WTC11 (cell line): ENCODE results near the gene STK16. TPM values are rescaled to one million over a fixed set of nuclear protein-coding genes. Genes with fewer than 3 reads are reported as not detected.

ENCODE experiments used
- ATAC-seq: fragments of 200-7000 bp; cut with Tn5 transposase; 2 replicates; pipeline ENCODE4 v1.10.0; 2021; ENCODE audit warnings: mild to moderate bottlenecking, moderate library complexity
- CTCF ChIA-PET: fragments of 300-600 bp; sonication (Branson Sonifier 250); formaldehyde crosslinking; loops from one replicate; lab custom pipeline; 2021; ENCODE audit warnings: antibody characterized with exemption; lab: Charles Lee
- POLR2A ChIA-PET: fragments of 350-600 bp; sonication (Branson Sonifier 250); formaldehyde crosslinking; loops from one replicate; lab custom pipeline; 2021; ENCODE audit warnings: antibody characterized with exemption; lab: Charles Lee
- DNase-seq: peaks from one replicate; pipeline ENCODE4 v3.0.0; 2021; ENCODE audit warnings: low spot score
- H3K27ac Mint-ChIP-seq: 2 replicates; pipeline ENCODE4 v1.8.0; 2021; ENCODE audit warnings: mixed read lengths
- H3K27me3 Mint-ChIP-seq: 2 replicates; pipeline ENCODE4 v1.8.0; 2021; ENCODE audit warnings: low read depth, mild to moderate bottlenecking, moderate library complexity, mixed read lengths
- H3K36me3 Mint-ChIP-seq: 2 replicates; pipeline ENCODE4 v1.8.0; 2021; ENCODE audit warnings: mixed read lengths
- H3K4me1 Mint-ChIP-seq: 2 replicates; pipeline ENCODE4 v1.8.0; 2022; ENCODE audit warnings: mixed read lengths
- H3K4me3 Mint-ChIP-seq: 2 replicates; pipeline ENCODE4 v1.8.0; 2021; ENCODE audit warnings: mild to moderate bottlenecking, moderate library complexity, mixed read lengths
- H3K9me3 Mint-ChIP-seq: 2 replicates; pipeline ENCODE4 v1.8.0; 2021; ENCODE audit warnings: mixed read lengths
- CBFB ChIP-seq: sonication (generic); formaldehyde crosslinking; IDR thresholded peaks from 2 replicates; pipeline ENCODE4 v1.8.1; 2022; ENCODE audit warnings: mild to moderate bottlenecking, low read depth, missing genetic modification reagents
- EMX1 ChIP-seq: fragments of 250-450 bp; sonication (Bioruptor Pico); IDR thresholded peaks from 2 replicates; pipeline ENCODE4 v1.8.0; 2021; ENCODE audit warnings: mild to moderate bottlenecking
- FOXK1 ChIP-seq: sonication (generic); formaldehyde crosslinking; IDR thresholded peaks from 2 replicates; pipeline ENCODE4 v1.8.0; 2022; ENCODE audit warnings: mild to moderate bottlenecking, moderate library complexity, missing genetic modification reagents
- HMGA2 ChIP-seq: fragments of 250-450 bp; sonication (Bioruptor Pico); IDR thresholded peaks from 2 replicates; pipeline ENCODE4 v1.4.0; 2021; ENCODE audit warnings: mild to moderate bottlenecking, moderate library complexity
- IRF2 ChIP-seq: sonication (generic); formaldehyde crosslinking; IDR thresholded peaks from 2 replicates; pipeline ENCODE4 v1.8.0; 2022; ENCODE audit warnings: low read depth, missing genetic modification reagents, borderline replicate concordance
- KAT7 ChIP-seq: sonication (generic); formaldehyde crosslinking; IDR thresholded peaks from 2 replicates; pipeline ENCODE4 v1.8.1; 2023; ENCODE audit warnings: missing genetic modification reagents, mild to moderate bottlenecking, borderline replicate concordance
- MYBL2 ChIP-seq: sonication (generic); formaldehyde crosslinking; IDR thresholded peaks from 2 replicates; pipeline ENCODE4 v1.8.1; 2023; ENCODE audit warnings: mild to moderate bottlenecking, moderate library complexity, missing genetic modification reagents
- OVOL2 ChIP-seq: fragments of 250-450 bp; sonication (Bioruptor Pico); IDR thresholded peaks from 2 replicates; pipeline ENCODE4 v1.9.0; 2021; ENCODE audit warnings: mild to moderate bottlenecking, borderline replicate concordance
- PRRX2 ChIP-seq: fragments of 250-450 bp; sonication (Bioruptor Pico); IDR thresholded peaks from 2 replicates; pipeline ENCODE4 v1.8.0; 2021; ENCODE audit warnings: mild to moderate bottlenecking
- RELA ChIP-seq: sonication (generic); formaldehyde crosslinking; IDR thresholded peaks from 2 replicates; pipeline ENCODE4 v1.8.1; 2022; ENCODE audit warnings: missing genetic modification reagents, mild to moderate bottlenecking, borderline replicate concordance
- RORB ChIP-seq: fragments of 250-450 bp; sonication (Bioruptor Pico); IDR thresholded peaks from 2 replicates; pipeline ENCODE4 v1.9.0; 2021; ENCODE audit warnings: mild to moderate bottlenecking
- SMAD3 ChIP-seq: sonication (generic); formaldehyde crosslinking; IDR thresholded peaks from 2 replicates; pipeline ENCODE4 v1.8.0; 2022; ENCODE audit warnings: missing genetic modification reagents, mild to moderate bottlenecking, borderline replicate concordance
- ZNF671 ChIP-seq: fragments of 250-450 bp; sonication (Bioruptor Pico); IDR thresholded peaks from 2 replicates; pipeline ENCODE4 v1.8.0; 2021; ENCODE audit warnings: mild to moderate bottlenecking
- total RNA-seq: library from RNA; stranded (reverse); gene quantifications from 3 replicates; pipeline ENCODE4 v1.2.3, GENCODE V29; 2021
- TF ChIP-seq, protein P1 (sequence below): sonication (generic); formaldehyde crosslinking; IDR thresholded peaks from 2 replicates; pipeline ENCODE4 v1.8.1; 2022; ENCODE audit warnings: missing genetic modification reagents, borderline replicate concordance
- TF ChIP-seq, protein P2 (sequence below): fragments of 200-600 bp; IDR thresholded peaks from 2 replicates; pipeline ENCODE4 v1.8.0; 2022; ENCODE audit warnings: antibody characterized with exemption
- TF ChIP-seq, protein P3 (sequence below): sonication (generic); formaldehyde crosslinking; IDR thresholded peaks from 2 replicates; pipeline ENCODE4 v1.8.1; 2022; ENCODE audit warnings: low read depth, missing genetic modification reagents, borderline replicate concordance
- TF ChIP-seq, protein P4 (sequence below): sonication (generic); formaldehyde crosslinking; IDR thresholded peaks from 2 replicates; pipeline ENCODE4 v1.8.0; 2022; ENCODE audit warnings: mild to moderate bottlenecking, missing genetic modification reagents
- TF ChIP-seq, protein P5 (sequence below): fragments of 250-450 bp; sonication (Bioruptor Pico); IDR thresholded peaks from 2 replicates; pipeline ENCODE4 v1.9.0; 2021; ENCODE audit warnings: mild to moderate bottlenecking
- TF ChIP-seq, protein P6 (sequence below): sonication (generic); formaldehyde crosslinking; IDR thresholded peaks from 2 replicates; pipeline ENCODE4 v1.8.1; 2022; ENCODE audit warnings: low read depth, mild to moderate bottlenecking, moderate library complexity, missing genetic modification reagents, borderline replicate concordance
- TF ChIP-seq, protein P7 (sequence below): fragments of 250-450 bp; sonication (Bioruptor Pico); conservative IDR thresholded peaks from 2 replicates; pipeline ENCODE4 v1.9.0; 2021; ENCODE audit warnings: mild to moderate bottlenecking

The STK16 gene
- total RNA-seq, 1 experiment from 2014 or later, result 27.5 TPM

DNA sequence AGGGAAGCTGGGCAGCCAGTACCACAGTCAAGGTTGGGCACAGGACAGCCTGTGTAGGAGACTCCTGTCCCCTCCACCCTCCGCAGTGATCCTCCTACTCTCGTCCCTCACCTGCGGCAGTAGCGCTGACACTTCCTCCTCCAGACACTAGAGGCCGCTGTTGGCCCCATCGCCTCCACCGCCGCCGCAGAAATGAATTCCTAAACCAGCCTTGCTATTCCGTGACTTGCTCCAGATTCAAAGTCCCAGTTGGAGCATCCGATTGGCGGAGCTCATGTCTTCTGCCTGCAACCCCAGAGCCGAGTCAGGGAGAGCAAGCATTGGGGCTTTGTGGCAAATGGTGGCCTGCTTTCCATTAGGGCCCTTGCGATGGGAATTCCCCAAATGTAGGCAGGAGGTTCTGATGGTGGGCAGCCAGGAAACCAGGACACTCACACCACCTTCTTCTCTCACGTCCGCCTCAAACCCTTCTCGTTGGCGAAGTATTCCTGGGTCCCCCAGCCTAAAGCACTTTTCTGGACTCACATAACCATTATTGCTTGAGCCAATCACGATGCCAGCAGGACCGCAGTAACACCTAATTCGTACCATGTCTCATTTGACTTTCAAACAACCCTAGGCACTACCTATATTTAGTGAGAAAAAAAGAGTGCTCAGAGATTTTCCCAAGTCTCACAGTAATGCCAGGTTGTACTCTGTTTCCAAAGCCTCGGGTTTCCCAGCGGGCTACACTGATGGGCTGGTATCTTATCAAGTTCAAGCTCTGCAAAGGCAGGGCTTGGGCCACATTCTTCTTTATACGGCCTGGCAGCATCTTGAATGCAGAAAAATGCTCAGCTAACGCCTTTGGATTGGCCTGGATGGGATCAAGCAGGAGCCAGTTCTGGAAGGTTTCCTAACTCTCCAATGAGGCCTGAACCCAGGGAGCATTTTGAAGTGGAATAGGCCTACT is 32.7 kb downstream of the STK16 start:
- CTCF ChIA-PET, result interaction anchor here (0.6 to 6.5 kb wide), 37 partner anchors 8 to 298 kb away, joined by 3 to 158 read pairs (median 4); partner anchors contain the start of genes ABCB6, ANKZF1, ATG9A and DNPEP
- H3K4me1 Mint-ChIP-seq, result peaks cover 32% of the 10 kb centered on the region
- POLR2A ChIA-PET, result interaction anchor here (0.6 to 3.0 kb wide), 11 partner anchors 17 to 379 kb away, joined by 3 to 21 read pairs (median 4); partner anchors contain the start of genes ABCB6, ANKZF1, ATG9A and GLB1L
- H3K27me3 Mint-ChIP-seq, result peaks cover 9% of the 10 kb centered on the region
- H3K27ac Mint-ChIP-seq, result peak overlapping the region; percentile 96
- no peaks in the 10 kb centered on the region for H3K9me3 Mint-ChIP-seq
- H3K4me3 Mint-ChIP-seq, result peak overlapping the region; percentile 70
- peaks cover 3% of the 10 kb centered on the region; the same call in 1 of the 2 replicates for H3K36me3 Mint-ChIP-seq
- ATAC-seq (peak; percentile 72), DNase-seq (peak; percentile 87)
- TF ChIP-seq MYBL2 (CRISPR knock-in tag) (no peak), PRRX2 (CRISPR knock-in tag) (no peak), IRF2 (CRISPR knock-in tag) (no peak), CBFB (CRISPR knock-in tag) (no peak)
- TF ChIP-seq, protein P1, sequence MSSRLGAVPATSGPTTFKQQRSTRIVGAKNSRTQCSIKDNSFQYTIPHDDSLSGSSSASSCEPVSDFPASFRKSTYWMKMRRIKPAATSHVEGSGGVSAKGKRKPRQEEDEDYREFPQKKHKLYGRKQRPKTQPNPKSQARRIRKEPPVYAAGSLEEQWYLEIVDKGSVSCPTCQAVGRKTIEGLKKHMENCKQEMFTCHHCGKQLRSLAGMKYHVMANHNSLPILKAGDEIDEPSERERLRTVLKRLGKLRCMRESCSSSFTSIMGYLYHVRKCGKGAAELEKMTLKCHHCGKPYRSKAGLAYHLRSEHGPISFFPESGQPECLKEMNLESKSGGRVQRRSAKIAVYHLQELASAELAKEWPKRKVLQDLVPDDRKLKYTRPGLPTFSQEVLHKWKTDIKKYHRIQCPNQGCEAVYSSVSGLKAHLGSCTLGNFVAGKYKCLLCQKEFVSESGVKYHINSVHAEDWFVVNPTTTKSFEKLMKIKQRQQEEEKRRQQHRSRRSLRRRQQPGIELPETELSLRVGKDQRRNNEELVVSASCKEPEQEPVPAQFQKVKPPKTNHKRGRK (CRISPR knock-in tag), result no peak
- TF ChIP-seq, protein P2, sequence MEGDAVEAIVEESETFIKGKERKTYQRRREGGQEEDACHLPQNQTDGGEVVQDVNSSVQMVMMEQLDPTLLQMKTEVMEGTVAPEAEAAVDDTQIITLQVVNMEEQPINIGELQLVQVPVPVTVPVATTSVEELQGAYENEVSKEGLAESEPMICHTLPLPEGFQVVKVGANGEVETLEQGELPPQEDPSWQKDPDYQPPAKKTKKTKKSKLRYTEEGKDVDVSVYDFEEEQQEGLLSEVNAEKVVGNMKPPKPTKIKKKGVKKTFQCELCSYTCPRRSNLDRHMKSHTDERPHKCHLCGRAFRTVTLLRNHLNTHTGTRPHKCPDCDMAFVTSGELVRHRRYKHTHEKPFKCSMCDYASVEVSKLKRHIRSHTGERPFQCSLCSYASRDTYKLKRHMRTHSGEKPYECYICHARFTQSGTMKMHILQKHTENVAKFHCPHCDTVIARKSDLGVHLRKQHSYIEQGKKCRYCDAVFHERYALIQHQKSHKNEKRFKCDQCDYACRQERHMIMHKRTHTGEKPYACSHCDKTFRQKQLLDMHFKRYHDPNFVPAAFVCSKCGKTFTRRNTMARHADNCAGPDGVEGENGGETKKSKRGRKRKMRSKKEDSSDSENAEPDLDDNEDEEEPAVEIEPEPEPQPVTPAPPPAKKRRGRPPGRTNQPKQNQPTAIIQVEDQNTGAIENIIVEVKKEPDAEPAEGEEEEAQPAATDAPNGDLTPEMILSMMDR, result peak; percentile 99
- TF ChIP-seq, protein P3, sequence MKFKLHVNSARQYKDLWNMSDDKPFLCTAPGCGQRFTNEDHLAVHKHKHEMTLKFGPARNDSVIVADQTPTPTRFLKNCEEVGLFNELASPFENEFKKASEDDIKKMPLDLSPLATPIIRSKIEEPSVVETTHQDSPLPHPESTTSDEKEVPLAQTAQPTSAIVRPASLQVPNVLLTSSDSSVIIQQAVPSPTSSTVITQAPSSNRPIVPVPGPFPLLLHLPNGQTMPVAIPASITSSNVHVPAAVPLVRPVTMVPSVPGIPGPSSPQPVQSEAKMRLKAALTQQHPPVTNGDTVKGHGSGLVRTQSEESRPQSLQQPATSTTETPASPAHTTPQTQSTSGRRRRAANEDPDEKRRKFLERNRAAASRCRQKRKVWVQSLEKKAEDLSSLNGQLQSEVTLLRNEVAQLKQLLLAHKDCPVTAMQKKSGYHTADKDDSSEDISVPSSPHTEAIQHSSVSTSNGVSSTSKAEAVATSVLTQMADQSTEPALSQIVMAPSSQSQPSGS, result no peak
- TF ChIP-seq, protein P4, sequence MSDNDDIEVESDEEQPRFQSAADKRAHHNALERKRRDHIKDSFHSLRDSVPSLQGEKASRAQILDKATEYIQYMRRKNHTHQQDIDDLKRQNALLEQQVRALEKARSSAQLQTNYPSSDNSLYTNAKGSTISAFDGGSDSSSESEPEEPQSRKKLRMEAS (CRISPR knock-in tag), result 0 out of 2 replicates have a peak, but pooled peaks have one; percentile 24

DNA sequence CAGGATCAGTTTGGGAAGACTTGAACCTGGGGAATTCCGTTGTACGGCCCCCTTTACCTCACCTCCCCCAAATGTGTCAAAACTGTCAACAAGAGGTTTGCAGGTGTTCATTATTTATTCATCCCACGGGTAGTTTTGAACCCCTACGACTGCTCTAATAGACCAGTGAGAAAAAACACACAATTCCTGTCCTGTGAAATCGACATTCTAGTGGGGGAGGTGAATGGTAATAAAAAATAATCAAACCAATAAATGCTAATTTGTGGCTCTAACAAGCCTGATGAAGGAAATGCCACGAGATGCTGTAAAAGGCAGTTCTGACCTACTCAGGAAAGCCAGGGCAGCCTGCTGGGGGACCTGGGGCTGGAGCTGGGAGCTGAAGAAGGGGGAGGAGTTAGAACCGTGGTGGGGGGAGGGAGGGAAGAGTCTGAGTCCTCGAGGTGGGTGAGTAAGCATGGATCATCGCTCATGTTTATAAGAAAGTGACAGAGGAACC is 33.4 kb downstream of the STK16 start:
- peak overlapping the region; percentile 70 for H3K4me3 Mint-ChIP-seq
- ATAC-seq, result peak; percentile 38
- H3K36me3 Mint-ChIP-seq, result peaks cover 5% of the 10 kb centered on the region; the same call in 1 of the 2 replicates

DNA sequence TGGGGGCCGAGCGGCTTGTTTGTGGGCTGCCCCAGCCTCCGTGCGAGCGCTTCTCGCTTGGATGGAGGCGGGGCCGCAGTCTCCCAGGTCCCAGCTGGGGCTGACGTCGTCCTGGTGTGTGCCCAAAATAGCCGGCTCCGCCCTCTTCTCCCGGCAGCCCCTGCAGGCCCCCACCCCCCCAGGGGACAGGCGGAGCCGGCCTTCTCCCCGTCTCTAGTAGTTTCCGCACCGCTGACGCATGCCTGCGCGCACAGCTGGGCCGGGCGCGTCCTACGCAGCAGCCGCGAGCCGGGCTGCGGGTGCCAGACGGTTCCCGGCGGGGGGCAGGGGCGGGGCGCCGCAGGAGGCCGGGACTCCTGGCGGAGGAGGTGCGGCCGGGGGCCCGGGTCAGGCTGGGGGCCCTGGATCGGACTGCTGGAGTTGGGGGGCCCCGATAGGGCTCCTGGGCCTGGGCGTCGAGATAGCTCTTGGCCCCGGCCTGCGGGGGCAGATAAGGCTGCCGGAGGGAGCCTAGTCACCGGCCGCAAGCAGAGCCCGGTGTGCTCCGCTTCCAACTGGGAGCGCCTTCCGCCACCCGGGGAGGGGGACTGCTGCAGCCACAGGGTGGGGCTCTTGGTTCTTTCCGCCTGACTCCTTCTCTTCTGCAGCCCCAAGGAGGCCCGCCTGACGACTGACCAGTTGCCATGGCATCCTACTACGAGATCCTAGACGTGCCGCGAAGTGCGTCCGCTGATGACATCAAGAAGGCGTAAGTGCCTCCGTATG is 34.1 kb downstream of the STK16 start, which contains the start of gene DNAJB2:
Gene DNAJB2 (plus strand): TSS at position 216 of the 765 bp plus-strand sequence. CDS start 468 bp downstream, at position 684.
- ATAC-seq (peak; percentile 81), DNase-seq (peak; percentile 97)
- H3K27me3 Mint-ChIP-seq, result peaks cover 4% of the 10 kb centered on the region; the same call in 1 of the 2 replicates
- no peaks in the 10 kb centered on the region for H3K9me3 Mint-ChIP-seq
- ChIA-PET POLR2A (interaction anchor here (1.2 to 3.0 kb wide), 7 partner anchors 16 to 219 kb away, joined by 4 to 21 read pairs (median 7); partner anchors contain the start of genes ABCB6, ANKZF1, ATG9A and GLB1L), CTCF (interaction anchor here (0.6 to 6.5 kb wide), 17 partner anchors 9 to 278 kb away, joined by 3 to 158 read pairs (median 4); partner anchors contain the start of genes GLB1L, STK16 and TUBA4A)
- peak within 1 kb of the TSS; percentile 96 for H3K27ac Mint-ChIP-seq
- H3K36me3 Mint-ChIP-seq, result peaks cover 6% of the 10 kb centered on the region; the same call in 1 of the 2 replicates
- peak within 1 kb of the TSS; percentile 88 for H3K4me3 Mint-ChIP-seq
- peaks cover 31% of the 10 kb centered on the region for H3K4me1 Mint-ChIP-seq
- TF ChIP-seq IRF2 (CRISPR knock-in tag) (no peak), RELA (CRISPR knock-in tag) (no peak; the same call in 1 of the 2 replicates), KAT7 (CRISPR knock-in tag) (0 out of 2 replicates have a peak, but pooled peaks have one; percentile 81), OVOL2 (CRISPR knock-in tag) (no peak), ZNF671 (CRISPR knock-in tag) (no peak)
- TF ChIP-seq, protein P5, sequence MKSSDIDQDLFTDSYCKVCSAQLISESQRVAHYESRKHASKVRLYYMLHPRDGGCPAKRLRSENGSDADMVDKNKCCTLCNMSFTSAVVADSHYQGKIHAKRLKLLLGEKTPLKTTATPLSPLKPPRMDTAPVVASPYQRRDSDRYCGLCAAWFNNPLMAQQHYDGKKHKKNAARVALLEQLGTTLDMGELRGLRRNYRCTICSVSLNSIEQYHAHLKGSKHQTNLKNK (CRISPR knock-in tag), result no peak
- TF ChIP-seq, protein P6, sequence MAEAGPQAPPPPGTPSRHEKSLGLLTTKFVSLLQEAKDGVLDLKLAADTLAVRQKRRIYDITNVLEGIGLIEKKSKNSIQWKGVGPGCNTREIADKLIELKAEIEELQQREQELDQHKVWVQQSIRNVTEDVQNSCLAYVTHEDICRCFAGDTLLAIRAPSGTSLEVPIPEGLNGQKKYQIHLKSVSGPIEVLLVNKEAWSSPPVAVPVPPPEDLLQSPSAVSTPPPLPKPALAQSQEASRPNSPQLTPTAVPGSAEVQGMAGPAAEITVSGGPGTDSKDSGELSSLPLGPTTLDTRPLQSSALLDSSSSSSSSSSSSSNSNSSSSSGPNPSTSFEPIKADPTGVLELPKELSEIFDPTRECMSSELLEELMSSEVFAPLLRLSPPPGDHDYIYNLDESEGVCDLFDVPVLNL (CRISPR knock-in tag), result no peak
- TF ChIP-seq, protein P7, sequence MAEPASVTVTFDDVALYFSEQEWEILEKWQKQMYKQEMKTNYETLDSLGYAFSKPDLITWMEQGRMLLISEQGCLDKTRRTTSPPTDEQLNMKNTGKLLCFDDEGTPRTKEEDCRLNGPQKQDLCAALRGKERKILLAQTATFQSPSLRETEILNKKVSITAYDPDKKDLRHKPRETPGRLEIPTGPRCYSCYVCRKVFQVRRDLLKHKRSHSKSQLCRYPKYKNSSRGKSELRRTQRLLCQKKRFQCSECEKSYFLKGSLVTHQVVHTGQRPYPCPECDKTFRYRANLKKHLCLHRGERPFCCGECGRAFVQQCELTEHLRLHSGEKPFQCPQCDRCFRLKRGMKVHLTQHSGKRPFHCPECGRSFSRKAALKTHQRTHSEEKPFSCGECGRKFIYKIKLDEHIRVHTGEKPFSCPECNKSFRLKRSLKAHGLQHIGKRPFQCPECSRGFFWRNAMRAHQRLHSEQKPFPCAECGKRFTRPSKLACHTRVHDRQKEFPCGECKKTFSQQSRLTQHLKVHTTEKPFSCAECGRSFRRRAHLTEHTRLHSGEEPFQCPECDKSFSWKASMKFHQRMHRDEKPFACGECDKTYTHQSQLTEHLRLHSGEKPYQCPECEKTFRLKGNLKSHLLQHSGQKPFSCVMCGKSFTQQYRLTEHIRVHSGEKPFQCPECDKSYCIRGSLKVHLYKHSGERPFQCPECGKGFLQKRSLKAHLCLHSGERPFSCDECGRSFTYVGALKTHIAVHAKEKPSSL (CRISPR knock-in tag), result no peak

More for the DNA sequence above, 33.4 kb downstream of the STK16 start:
- ChIA-PET CTCF (interaction anchor here (0.6 to 6.5 kb wide), 22 partner anchors 8 to 277 kb away, joined by 3 to 158 read pairs (median 4); partner anchors contain the start of genes ABCB6, GLB1L, STK16 and TUBA4A), POLR2A (interaction anchor here (0.6 to 3.0 kb wide), 9 partner anchors 17 to 380 kb away, joined by 3 to 21 read pairs (median 4); partner anchors contain the start of genes ABCB6, ANKZF1, ATG9A and GLB1L)
- Mint-ChIP-seq H3K27ac (peak overlapping the region; percentile 82), H3K4me1 (peaks cover 32% of the 10 kb centered on the region), H3K9me3 (no peaks in the 10 kb centered on the region), H3K27me3 (peaks cover 6% of the 10 kb centered on the region)
- DNase-seq, result no peak
- TF ChIP-seq FOXK1 (CRISPR knock-in tag), result no peak
- no peak for TF ChIP-seq SMAD3
- TF ChIP-seq HMGA2 (CRISPR knock-in tag), result no peak
- TF ChIP-seq ZNF671 (CRISPR knock-in tag), result no peak
- no peak for TF ChIP-seq RORB
- no peak for TF ChIP-seq EMX1 (CRISPR knock-in tag)
